Stomach smooth muscle (tissue), 2 donors: Measurements from ENCODE around the gene BCL2L11.

Experiments used
- H3K27ac ChIP-seq: one replicate; pipeline ENCODE4 v1.7.0; 2013; ENCODE audit warnings: mild to moderate bottlenecking, low read length, inconsistent platforms
- H3K27me3 ChIP-seq, 2 donors: one replicate each; pipeline ENCODE4 v1.7.0; 2013; ENCODE audit warnings: low read length in 2 of 2; ENCODE audit not compliant: insufficient read depth in 2 of 2, control insufficient read depth in 1 of 2
- H3K36me3 ChIP-seq, 2 donors: one replicate each; pipeline ENCODE4 v1.7.0; 2013; ENCODE audit warnings: low read length in 2 of 2; ENCODE audit not compliant: control insufficient read depth in 2 of 2, insufficient read depth in 2 of 2
- H3K4me1 ChIP-seq: one replicate; pipeline ENCODE4 v1.7.0; 2013; ENCODE audit warnings: low read length; ENCODE audit not compliant: control insufficient read depth, insufficient read depth
- H3K4me3 ChIP-seq, 2 donors: one replicate each; pipeline ENCODE4 v1.7.0; 2013; ENCODE audit warnings: low read length in 2 of 2
- H3K9ac ChIP-seq, 2 donors: one replicate each; pipeline ENCODE4 v1.7.0; 2013; ENCODE audit warnings: low read length in 2 of 2, mild to moderate bottlenecking in 1 of 2
- H3K9me3 ChIP-seq, 2 donors: one replicate each; pipeline ENCODE4 v1.7.0; 2013; ENCODE audit warnings: low read length in 2 of 2; ENCODE audit not compliant: control insufficient read depth in 2 of 2
- donor health status: healthy.
- donor health status: Pancreatic carcinoma.

BCL2L11 gene

DNA sequence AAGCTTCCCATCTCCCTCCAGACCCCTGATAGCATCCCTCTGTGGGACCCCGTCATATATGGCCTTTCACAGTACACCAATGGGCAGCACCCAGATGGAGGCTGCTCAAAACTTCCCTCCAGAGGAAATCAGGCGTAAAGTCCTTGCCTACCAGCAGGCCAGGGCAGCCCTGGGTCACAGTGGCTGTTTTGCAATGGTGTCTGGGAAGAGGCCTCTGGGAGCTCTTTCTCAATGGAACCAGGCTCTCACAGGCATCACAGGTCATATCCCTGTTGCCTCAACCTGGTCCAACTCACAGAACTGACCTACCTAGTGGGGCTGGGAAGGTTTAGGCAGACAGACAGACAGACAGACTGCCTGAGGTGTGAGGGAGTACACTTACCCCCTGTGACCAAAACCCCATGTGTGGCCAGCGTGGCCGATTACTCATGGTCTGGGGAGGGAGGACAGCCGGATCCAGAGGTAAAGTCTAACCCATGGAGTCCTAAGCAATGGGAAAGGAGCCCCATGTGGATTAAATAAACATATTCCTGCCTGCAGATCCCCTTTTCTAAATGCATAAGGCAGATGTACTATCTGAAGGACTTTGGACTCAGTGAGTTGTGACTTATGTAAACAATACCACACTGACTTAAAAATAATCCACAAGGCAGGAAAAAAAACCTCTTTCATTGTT is 58.2 kb downstream of the BCL2L11 start:
- no peaks in the 10 kb centered on the region for H3K36me3 ChIP-seq
- H3K4me1 ChIP-seq, result no peaks in the 10 kb centered on the region
- H3K27ac ChIP-seq, result no peak overlapping the region
- H3K9me3 ChIP-seq, result no peaks in the 10 kb centered on the region
- H3K27me3 ChIP-seq, result no peaks in the 10 kb centered on the region
- no peak overlapping the region for H3K4me3 ChIP-seq
- H3K9ac ChIP-seq, result no peak overlapping the region

DNA sequence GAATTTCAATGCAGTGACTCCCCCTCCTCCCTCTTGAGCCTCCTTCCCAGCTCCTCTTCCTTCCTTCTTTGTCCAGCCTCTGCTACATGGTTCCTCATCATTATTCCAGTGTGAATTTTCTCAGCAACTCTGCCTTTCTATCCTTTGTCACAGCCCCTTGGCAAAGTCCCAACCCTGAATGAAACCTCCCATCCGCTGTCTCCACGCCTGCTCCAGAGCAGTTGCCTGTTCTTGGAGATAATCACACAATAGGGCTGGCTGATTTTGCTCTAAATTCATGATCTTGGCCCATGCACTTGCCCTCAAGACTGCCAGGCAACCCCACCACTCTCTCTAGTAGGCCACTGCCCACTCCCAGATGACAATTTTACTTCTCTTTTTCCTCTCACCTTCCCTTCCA is 61.4 kb downstream of the BCL2L11 start:
- Histone ChIP-seq H3K9me3 (no peaks in the 10 kb centered on the region), H3K4me1 (no peaks in the 10 kb centered on the region), H3K27ac (no peak overlapping the region), H3K4me3 (no peak overlapping the region), H3K36me3 (no peaks in the 10 kb centered on the region), H3K9ac (no peak overlapping the region), H3K27me3 (no peaks in the 10 kb centered on the region)

DNA sequence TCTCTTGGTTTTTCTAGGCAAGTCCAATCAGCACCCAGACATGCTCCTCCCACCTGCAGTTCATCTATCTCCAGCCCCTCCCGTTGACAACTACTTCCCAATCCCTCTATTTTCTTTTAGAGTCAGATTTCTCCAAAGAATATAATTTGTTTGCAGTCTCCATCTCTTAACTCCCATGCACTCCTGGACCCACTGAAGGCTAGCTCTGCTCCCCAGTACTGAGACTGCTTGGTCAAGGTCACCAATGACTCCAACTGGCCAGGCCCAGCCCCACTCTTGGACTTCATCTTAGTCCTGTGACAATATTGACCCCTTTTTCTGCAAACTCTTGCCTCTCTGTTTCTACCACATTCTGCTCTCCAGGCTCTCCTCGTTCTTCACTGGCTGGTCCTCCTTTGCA is 62.0 kb downstream of the BCL2L11 start:
- no peak overlapping the region for H3K9ac ChIP-seq
- no peaks in the 10 kb centered on the region for H3K4me1 ChIP-seq
- no peaks in the 10 kb centered on the region for H3K27me3 ChIP-seq
- no peak overlapping the region for H3K27ac ChIP-seq
- H3K9me3 ChIP-seq, result no peaks in the 10 kb centered on the region
- no peak overlapping the region for H3K4me3 ChIP-seq
- H3K36me3 ChIP-seq, result no peaks in the 10 kb centered on the region

GRCh38 chr2:111184725-111185310 is 64.1 kb downstream of the BCL2L11 start:
- Histone ChIP-seq H3K9me3 (no peaks in the 10 kb centered on the region), H3K27me3 (no peaks in the 10 kb centered on the region), H3K36me3 (no peaks in the 10 kb centered on the region), H3K9ac (no peak overlapping the region), H3K4me1 (no peaks in the 10 kb centered on the region), H3K27ac (no peak overlapping the region), H3K4me3 (no peak overlapping the region)

DNA sequence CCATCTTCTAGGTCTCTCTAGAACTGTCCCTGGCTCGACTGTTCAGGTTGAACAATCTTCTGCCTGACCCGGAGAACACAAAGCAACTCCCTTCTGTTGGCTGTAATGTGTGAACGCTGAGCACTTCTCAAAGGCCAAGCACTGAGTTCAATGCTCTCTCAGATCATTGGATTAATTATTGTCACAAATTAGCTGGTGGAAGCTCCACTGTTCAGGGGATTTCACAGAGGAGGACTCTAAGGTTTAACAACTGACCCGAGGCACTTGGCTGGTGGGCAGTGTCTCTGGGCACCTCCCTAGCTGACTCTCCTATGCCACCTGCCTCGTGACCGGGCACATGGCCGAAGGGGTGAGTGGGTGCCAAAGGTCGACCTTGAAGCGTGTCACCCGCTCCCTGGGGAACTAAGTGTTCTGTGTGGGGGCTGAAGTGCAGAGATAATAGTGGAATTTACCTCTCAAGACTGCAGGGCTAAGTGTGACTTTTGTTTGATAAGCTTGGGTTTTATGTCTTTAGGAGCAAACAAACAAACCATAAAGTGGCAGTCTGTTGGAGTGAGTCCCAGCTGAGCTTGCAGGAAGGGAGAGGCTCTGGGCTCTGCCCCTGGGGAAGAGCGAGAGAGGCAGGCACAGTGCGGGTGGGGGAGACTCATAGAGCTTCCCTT is 64.8 kb downstream of the BCL2L11 start:
- no peaks in the 10 kb centered on the region for H3K9me3 ChIP-seq
- no peaks in the 10 kb centered on the region for H3K36me3 ChIP-seq
- H3K27ac ChIP-seq, result no peak overlapping the region
- H3K9ac ChIP-seq, result no peak overlapping the region
- H3K4me1 ChIP-seq, result no peaks in the 10 kb centered on the region
- H3K27me3 ChIP-seq, result no peaks in the 10 kb centered on the region
- no peak overlapping the region for H3K4me3 ChIP-seq

DNA sequence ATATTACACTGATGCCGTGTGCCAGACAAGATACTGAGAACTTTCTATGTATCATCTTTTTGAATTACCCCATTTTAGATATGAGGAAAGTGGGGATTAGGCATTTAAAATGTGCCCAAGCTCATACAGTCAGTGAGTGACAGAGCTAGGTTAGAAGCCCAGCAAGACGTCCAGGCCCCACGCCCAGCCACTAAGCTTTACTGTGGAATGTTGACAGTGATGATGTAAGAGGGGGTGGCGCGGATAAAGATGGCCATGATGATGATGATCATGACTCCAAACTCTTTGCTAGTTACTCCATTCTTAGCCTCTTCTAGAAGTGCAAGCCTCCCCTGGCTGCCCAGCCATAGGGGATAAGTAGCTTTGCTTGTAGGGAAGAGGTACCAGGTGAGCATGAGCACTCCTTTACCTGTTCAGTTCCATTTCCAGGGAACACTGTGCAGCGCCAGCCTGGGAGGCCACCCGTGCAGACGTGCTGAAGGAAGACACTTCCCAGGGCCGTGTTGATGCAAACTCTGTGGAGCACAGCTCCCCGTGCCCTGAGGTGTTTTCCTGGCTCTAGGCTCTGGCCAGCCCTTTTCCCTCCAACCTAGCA is 65.5 kb downstream of the BCL2L11 start:
- Histone ChIP-seq H3K4me1 (no peaks in the 10 kb centered on the region), H3K36me3 (no peaks in the 10 kb centered on the region), H3K9ac (no peak overlapping the region), H3K4me3 (no peak overlapping the region), H3K27me3 (no peaks in the 10 kb centered on the region), H3K9me3 (no peaks in the 10 kb centered on the region), H3K27ac (no peak overlapping the region)

GRCh38 chr2:111186933-111187332 is 66.2 kb downstream of the BCL2L11 start:
- Histone ChIP-seq H3K27me3 (no peaks in the 10 kb centered on the region), H3K9ac (no peak overlapping the region), H3K27ac (no peak overlapping the region), H3K4me3 (no peak overlapping the region), H3K9me3 (no peaks in the 10 kb centered on the region), H3K36me3 (no peaks in the 10 kb centered on the region), H3K4me1 (no peaks in the 10 kb centered on the region)

DNA sequence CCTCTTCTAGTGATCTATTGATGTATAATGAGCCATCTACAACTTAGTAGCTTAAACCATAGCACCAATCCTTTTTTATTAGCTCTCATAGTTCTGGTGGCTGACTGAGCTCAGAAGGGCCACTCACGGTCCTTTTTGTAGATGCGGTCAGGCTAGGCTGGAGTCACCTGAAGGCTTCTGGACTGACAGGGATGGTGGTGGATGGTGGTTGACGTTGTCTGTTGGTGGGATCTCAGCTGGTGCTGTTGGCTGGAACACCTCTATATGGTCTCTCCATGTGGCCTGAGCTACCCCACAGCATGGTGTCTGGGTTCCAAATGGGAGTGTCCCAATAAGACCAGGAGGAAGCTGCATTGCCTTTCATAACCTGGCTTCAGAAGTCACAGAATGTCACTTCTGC is 68.0 kb downstream of the BCL2L11 start:
- Histone ChIP-seq H3K27ac (no peak overlapping the region), H3K27me3 (no peaks in the 10 kb centered on the region), H3K4me3 (no peak overlapping the region), H3K4me1 (no peaks in the 10 kb centered on the region), H3K36me3 (no peaks in the 10 kb centered on the region), H3K9ac (no peak overlapping the region), H3K9me3 (no peaks in the 10 kb centered on the region)

DNA sequence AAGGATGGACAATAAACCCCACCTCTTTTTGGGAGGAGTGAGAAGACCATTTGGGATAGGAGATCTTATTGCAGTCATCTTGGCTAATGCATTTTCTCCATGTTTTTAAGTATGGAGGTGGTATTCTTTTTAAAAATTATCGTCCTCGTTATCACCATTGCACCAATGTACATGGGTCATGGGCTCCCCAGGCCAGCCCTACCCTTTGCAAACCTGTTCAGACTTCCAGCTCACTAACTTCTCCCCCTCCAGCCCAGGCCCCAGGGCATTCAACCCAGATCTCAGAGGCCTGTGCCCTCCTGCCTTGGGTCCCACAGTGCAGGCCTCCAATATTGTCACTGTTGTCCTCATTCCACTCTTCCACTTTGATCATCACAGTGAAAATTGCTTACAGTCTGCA is 68.4 kb downstream of the BCL2L11 start:
- no peak overlapping the region for H3K27ac ChIP-seq
- H3K9ac ChIP-seq, result no peak overlapping the region
- no peaks in the 10 kb centered on the region for H3K9me3 ChIP-seq
- no peak overlapping the region for H3K4me3 ChIP-seq
- no peaks in the 10 kb centered on the region for H3K27me3 ChIP-seq
- H3K4me1 ChIP-seq, result no peaks in the 10 kb centered on the region
- no peaks in the 10 kb centered on the region for H3K36me3 ChIP-seq

GRCh38 chr2:111190816-111191540 is 70.3 kb downstream of the BCL2L11 start:
- Histone ChIP-seq H3K27ac (no peak overlapping the region), H3K4me3 (no peak overlapping the region), H3K27me3 (no peaks in the 10 kb centered on the region)

More at GRCh38 chr2:111190816-111191540, 70.3 kb downstream of the BCL2L11 start:
- no peaks in the 10 kb centered on the region for H3K9me3 ChIP-seq
- H3K4me1 ChIP-seq, result no peaks in the 10 kb centered on the region
- no peak overlapping the region for H3K9ac ChIP-seq
- no peaks in the 10 kb centered on the region for H3K36me3 ChIP-seq
